Lung (tissue), 12 donors: ENCODE results near the gene USP6NL. TPM values are rescaled to one million over a fixed set of nuclear protein-coding genes. Genes with fewer than 3 reads are reported as not detected.

Experiments
- ATAC-seq: fragments of 200-7000 bp; cut with Tn5 transposase; one replicate; pipeline ENCODE4 v1.9.1; 2020; ENCODE audit warnings: moderate number of reproducible peaks; ENCODE audit not compliant: insufficient read depth, low FRiP score
- DNase-seq, 3 donors: peaks; one replicate each; pipeline ENCODE4 v3.0.0-alpha.2; 2013 to 2017
- H3K27ac ChIP-seq, 2 donors: one replicate each; pipeline ENCODE4 v1.5.1; 2013; ENCODE audit warnings: mild to moderate bottlenecking in 2 of 2, moderate library complexity in 2 of 2, control low read depth in 1 of 2, inconsistent platforms in 1 of 2, low read depth in 1 of 2, low read length in 1 of 2
- H3K27me3 ChIP-seq, 3 donors: one replicate each; pipeline ENCODE4 v1.5.1; 2013; ENCODE audit warnings: low read length in 2 of 3; ENCODE audit not compliant: control insufficient read depth in 3 of 3, insufficient read depth in 3 of 3
- H3K36me3 ChIP-seq, 4 donors: one replicate each; pipeline ENCODE4 v1.5.1; 2013; ENCODE audit warnings: low read length in 4 of 4, mild to moderate bottlenecking in 1 of 4, moderate library complexity in 1 of 4; ENCODE audit not compliant: control insufficient read depth in 4 of 4, insufficient read depth in 4 of 4
- H3K4me1 ChIP-seq, 5 donors: one replicate each; pipeline ENCODE4 v1.5.1; 2013; ENCODE audit warnings: low read length in 5 of 5, mild to moderate bottlenecking in 2 of 5, moderate library complexity in 1 of 5; ENCODE audit not compliant: control insufficient read depth in 5 of 5, insufficient read depth in 5 of 5
- H3K4me3 ChIP-seq: one replicate; pipeline ENCODE4 v1.5.1; 2013; ENCODE audit warnings: mild to moderate bottlenecking, control low read depth, moderate library complexity
- H3K9ac ChIP-seq, 2 donors: one replicate each; pipeline ENCODE4 v1.5.1; 2013; ENCODE audit warnings: low read length in 2 of 2, control low read depth in 1 of 2; ENCODE audit not compliant: insufficient read depth in 1 of 2
- H3K9me3 ChIP-seq, 4 donors: one replicate each; pipeline ENCODE4 v1.5.1; 2013; ENCODE audit warnings: low read length in 3 of 4, mild to moderate bottlenecking in 1 of 4, moderate library complexity in 1 of 4; ENCODE audit not compliant: control insufficient read depth in 4 of 4, insufficient read depth in 3 of 4
- CTCF ChIP-seq: IDR thresholded peaks from 2 replicates; pipeline ENCODE4 v1.5.1; 2012; ENCODE audit warnings: mild to moderate bottlenecking; ENCODE audit errors: control extremely low read depth, extremely low read depth
- WGBS, 2 donors: extraction: QIAGEN DNeasy Blood & Tissue Kit; methylation state at CpG; one replicate each; pipeline ENCODE4 v1.1.7; 2013; 5-methylcytosine and 5-hydroxymethylcytosine counted together
- polyA plus RNA-seq, 2 donors: library from polyadenylated mRNA; stranded (reverse); fragments of 200-250 nt; gene quantifications; one replicate each; pipeline ENCODE4 v1.2.1, GENCODE V29; 2013
- total RNA-seq, 2 donors: library from RNA; depleted of rRNA in 1 of 2; stranded (reverse); fragments of >200 nt in 1 of 2; gene quantifications; one replicate each; pipeline ENCODE4 v1.2.1, GENCODE V29; 2014 to 2021
- donor health status: control.
- donor health status: control.
- donor health status: Bipolar disorder and iron deficiency.
- donor health status: healthy.
- donor health status: DM: yes; HTN: yes; CAD: no.

USP6NL gene
- total and polyA plus RNA-seq, 4 donors, result 5.4 to 41.7 (median 13.4) TPM

GRCh38 chr10:11626071-11626470 is 14.6 kb upstream of the USP6NL start:
- TF ChIP-seq CTCF, result no peak
- WGBS, 2 donors, result 91 to 93% methylated on average over 3 of the region's 3 CpGs
- Histone ChIP-seq H3K4me1 (no peaks in the 10 kb centered on the region), H3K9ac (no peak overlapping the region), H3K4me3 (no peak overlapping the region), H3K27me3 (no peaks in the 10 kb centered on the region), H3K36me3 (no peaks in the 10 kb centered on the region), H3K9me3 (no peaks in the 10 kb centered on the region), H3K27ac (no peak overlapping the region)
- DNase-seq, result no peak
- ATAC-seq, result no peak

DNA sequence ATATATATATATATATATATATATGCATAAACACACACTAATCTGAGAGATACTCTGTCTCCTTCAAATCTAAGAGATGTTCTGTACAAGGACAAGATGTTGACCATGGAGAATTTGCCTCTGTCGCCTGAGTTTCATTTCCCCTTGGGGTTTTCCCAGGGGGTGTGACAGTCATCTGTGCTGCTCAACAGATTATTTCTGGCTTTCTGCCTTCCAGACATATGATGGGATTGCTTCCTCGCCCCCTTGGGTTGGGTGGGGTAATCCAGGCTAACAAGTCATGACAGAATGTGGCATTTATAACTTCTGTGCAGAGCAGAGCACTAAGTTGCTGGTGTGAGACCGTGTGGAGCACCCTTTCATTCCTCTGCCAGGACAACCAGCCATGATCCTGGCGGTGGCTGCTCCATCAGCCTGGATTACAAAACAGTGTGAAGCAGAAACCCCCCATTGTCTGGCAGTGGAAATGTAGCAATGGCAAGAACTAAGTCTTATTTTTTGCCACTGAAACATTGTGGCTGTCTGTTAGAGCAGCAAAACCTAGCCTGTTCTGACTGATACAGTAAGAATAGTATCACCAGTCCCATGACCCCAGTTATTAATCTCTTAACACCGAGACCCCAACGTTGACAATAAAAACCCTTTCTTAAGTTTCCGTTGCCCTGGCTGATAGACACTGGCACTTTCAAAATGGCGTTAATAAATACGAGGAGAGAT is 13.7 kb upstream of the USP6NL start:
- TF ChIP-seq CTCF, result no peak
- H3K4me3 ChIP-seq, result no peak overlapping the region
- no peak for ATAC-seq

DNA sequence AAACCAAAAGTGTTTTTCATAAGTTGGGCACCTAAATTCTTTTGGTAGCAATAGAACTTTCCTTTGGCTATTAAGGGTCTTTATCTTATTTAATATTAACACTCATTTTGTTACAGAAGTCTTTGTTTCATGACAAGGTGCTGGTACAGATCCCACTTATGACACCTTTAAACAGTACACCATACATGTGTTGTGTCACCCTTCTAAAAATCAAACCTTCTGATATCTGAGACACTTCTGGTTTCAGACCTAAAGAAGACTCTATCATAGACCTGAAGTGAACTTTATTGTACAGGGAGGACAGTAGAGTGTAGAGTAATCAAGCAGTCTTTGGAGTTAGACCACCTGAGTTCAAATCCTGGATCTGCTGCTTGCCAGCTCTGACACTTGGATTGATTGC is 5.8 kb upstream of the USP6NL start:
- ATAC-seq (no peak), DNase-seq (no peak)
- no peak for TF ChIP-seq CTCF
- Histone ChIP-seq H3K4me1 (peaks cover 0 to under 1% (median 0%) of the 10 kb centered on the region in 5 donors), H3K4me3 (no peak overlapping the region), H3K27me3 (no peaks in the 10 kb centered on the region), H3K9me3 (peaks cover 0 to 2% (median 0%) of the 10 kb centered on the region in 4 donors), H3K9ac (no peak overlapping the region), H3K27ac (no peak overlapping the region), H3K36me3 (no peaks in the 10 kb centered on the region)

More for the DNA sequence above, 13.7 kb upstream of the USP6NL start:
- DNase-seq, result no peak
- Histone ChIP-seq H3K4me1 (no peaks in the 10 kb centered on the region), H3K27me3 (no peaks in the 10 kb centered on the region), H3K36me3 (no peaks in the 10 kb centered on the region), H3K9ac (no peak overlapping the region), H3K9me3 (no peaks in the 10 kb centered on the region), H3K27ac (no peak overlapping the region)
- 76 to 77% methylated on average over 9 of the region's 9 CpGs for WGBS, 2 donors

DNA sequence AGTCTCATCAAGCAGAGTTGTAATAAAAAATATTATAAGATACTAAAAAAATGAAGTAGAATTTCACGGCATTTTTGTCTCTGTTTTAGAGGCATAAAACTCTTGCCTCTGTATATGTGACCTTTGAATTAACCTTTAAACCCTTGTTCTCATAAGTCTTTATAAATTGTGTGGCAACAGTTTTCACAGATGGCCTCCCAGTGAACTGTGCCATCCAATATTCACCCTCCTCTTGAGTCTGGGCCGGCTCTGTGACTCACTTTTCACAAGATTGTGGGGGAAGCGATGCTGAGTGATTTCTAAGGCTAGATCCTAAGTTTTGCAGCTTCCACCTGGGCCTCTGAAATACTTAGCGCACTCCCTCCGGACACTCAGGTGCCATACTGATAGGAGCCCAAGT is 4.6 kb upstream of the USP6NL start:
- no peaks in the 10 kb centered on the region for H3K27me3 ChIP-seq
- peaks cover 0 to 2% (median 0%) of the 10 kb centered on the region in 4 donors for H3K9me3 ChIP-seq
- H3K4me1 ChIP-seq, result peaks cover 0 to 6% (median 4%) of the 10 kb centered on the region in 5 donors
- no peak overlapping the region for H3K4me3 ChIP-seq
- no peak overlapping the region for H3K27ac ChIP-seq
- no peak for TF ChIP-seq CTCF
- no peaks in the 10 kb centered on the region for H3K36me3 ChIP-seq
- no peak for DNase-seq
- no peak overlapping the region for H3K9ac ChIP-seq
- 91 to 97% methylated on average over 5 of the region's 5 CpGs for WGBS, 2 donors
- ATAC-seq, result no peak
